Heart left ventricle (tissue), 16 donors: Measurements from ENCODE around the gene MSI2. TPM values are rescaled to one million over a fixed set of nuclear protein-coding genes. Genes with fewer than 3 reads are reported as not detected.

Experiments
- ATAC-seq, 4 donors: fragments of 200-7000 bp; cut with Tn5 transposase; one replicate each; pipeline ENCODE4 v1.9.1; 2020 to 2022; ENCODE audit warnings: moderate library complexity in 4 of 4, mild to moderate bottlenecking in 3 of 4, moderate number of reproducible peaks in 1 of 4
- DNase-seq, 5 donors: peaks; one replicate each; pipeline ENCODE4 v3.0.0-alpha.2; 2020
- H3K27ac ChIP-seq, 12 donors: fragments of 200-600 bp; sonication (generic) in 4 of 12; one replicate each; pipeline versions ENCODE4 v1.5.0 to v1.8.0; 2016 to 2022; ENCODE audit warnings: mild to moderate bottlenecking in 2 of 12
- H3K27me3 ChIP-seq, 9 donors: fragments of 200-600 bp; sonication (generic) in 2 of 9; one replicate each; pipeline versions ENCODE4 v1.5.1 to v1.8.0; 2016 to 2022; ENCODE audit warnings: mild to moderate bottlenecking in 3 of 9
- H3K36me3 ChIP-seq, 9 donors: fragments of 200-600 bp; sonication (generic) in 2 of 9; one replicate each; pipeline versions ENCODE4 v1.5.0 to v1.8.0; 2018 to 2022; ENCODE audit warnings: mild to moderate bottlenecking in 2 of 9
- H3K4me1 ChIP-seq, 12 donors: fragments of 200-600 bp; sonication (generic) in 4 of 12; one replicate each; pipeline versions ENCODE4 v1.5.0 to v1.8.0; 2016 to 2022; ENCODE audit warnings: mild to moderate bottlenecking in 3 of 12
- H3K4me3 ChIP-seq, 12 donors: fragments of 200-600 bp; sonication (generic) in 4 of 12; one replicate each; pipeline versions ENCODE4 v1.5.0 to v1.8.0; 2017 to 2022; ENCODE audit warnings: mild to moderate bottlenecking in 9 of 12, moderate library complexity in 4 of 12
- H3K9me3 ChIP-seq, 12 donors: fragments of 200-600 bp; sonication (generic) in 4 of 12; one replicate each; pipeline versions ENCODE4 v1.5.0 to v1.8.0; 2016 to 2022; ENCODE audit warnings: mild to moderate bottlenecking in 1 of 12
- CTCF ChIP-seq, 12 donors: fragments of 200-600 bp; sonication (generic) in 4 of 12; IDR thresholded peaks; one replicate each; pipeline versions ENCODE4 v1.5.0 to v1.8.0; 2018 to 2022; ENCODE audit warnings: antibody characterized with exemption in 12 of 12, mild to moderate bottlenecking in 5 of 12
- POLR2A ChIP-seq, 2 donors: fragments of 450-650 bp; IDR thresholded peaks; one replicate each; pipeline ENCODE4 v1.6.1; 2017; ENCODE audit warnings: antibody characterized with exemption in 2 of 2, mild to moderate bottlenecking in 2 of 2, moderate library complexity in 2 of 2
- WGBS, 4 donors: extraction: QIAGEN DNeasy Blood & Tissue Kit in 2 of 4; methylation state at CpG; one replicate each; pipeline versions ENCODE4 v1.1.5 to v1.1.7; 2013 to 2018; 5-methylcytosine and 5-hydroxymethylcytosine counted together
- intact Hi-C, 10 donors: fragments of 100-400 bp; cut with DNase I; formaldehyde crosslinking; loops; one replicate each; pipeline versions ENCODE4 v1.11.1 to v1.14.2; 2022
- polyA plus RNA-seq, 2 donors: library from polyadenylated mRNA; stranded (reverse); fragments of 200-250 nt; gene quantifications; one replicate each; pipeline ENCODE4 v1.2.3, GENCODE V29; 2013
- total RNA-seq, 9 donors: library from RNA; depleted of rRNA in 2 of 9; stranded (reverse); fragments of >200 nt in 2 of 9; fragmentation: NEBNext Ultra II Directional in 3 of 9; extraction: Animal tissue kit (Norgen Biotek cat#: 25700) in 3 of 9; gene quantifications; one replicate each; pipeline versions ENCODE4 v1.1.0 to v1.2.4, GENCODE V29; 2016 to 2023
- donor health status: ischemic (EF 13 %, LVEDD 7.1; RV severe dilation, severe dysfunction).
- donor health status: healthy with polysubstance abuse.
- donor health status: DM: no; HTN: yes; CAD: no.
- donor health status: DM: no; HTN: no; CAD: no.
- donor health status: ischemic (EF 25% LVEDD 6.9; RV normal size, moderate dysfunction).
- donor health status: ischemic (EF 25% LVEDD 5.7; RV mildly dilated, moderate dysfunction).
- donor health status: healthy.
- donor health status: DM: yes; HTN: yes; CAD: no.
- donor health status: ischemic (EF 35%, LVEDD 5.7; RV mildly dilated, moderate dysfunction).
- donor health status: nonischemic (EF 11% LVEDD 7.7; RV severe dilation, severe dysfunction).
- donor health status: DM: yes; HTN: yes; CAD: no.
- donor health status: PGD.
- donor health status: ischemic (EF 29% LVEDD 5.4; RV normal size, mild dysfunction).
- donor health status: nonischemic (EF 23%, LVEDD 6.1; RV moderate dilation, normal function).

Gene MSI2
- total and polyA plus RNA-seq, 11 donors: 35.9 to 120 (median 104) TPM

GRCh38 chr17:57651451-57651850 lies 395.1 kb downstream of the MSI2 start:
- TF ChIP-seq POLR2A (IDR thresholded peaks at IDR 0.05) (no peak), CTCF (IDR thresholded peaks at IDR 0.05) (no peak)

GRCh38 chr17:57651996-57652395 lies 395.7 kb downstream of the MSI2 start:
- no peaks in the 10 kb centered on the region for H3K9me3 ChIP-seq
- no peak overlapping the region for H3K4me3 ChIP-seq
- intact Hi-C loops: no loop called here
- no peak for ATAC-seq
- 94 to 97% (median 95%) methylated on average over 13 of the region's 13 CpGs for WGBS, 4 donors
- no peak for DNase-seq
- H3K4me1 ChIP-seq: no peaks in the 10 kb centered on the region
- no peak for TF ChIP-seq CTCF (IDR thresholded peaks at IDR 0.05)
- no peak for TF ChIP-seq POLR2A (IDR thresholded peaks at IDR 0.05)
- H3K36me3 ChIP-seq: peaks cover 0 to 4% (median 0%) of the 10 kb centered on the region in 9 donors
- H3K27ac ChIP-seq: no peak overlapping the region
- H3K27me3 ChIP-seq: no peaks in the 10 kb centered on the region

More at GRCh38 chr17:57651451-57651850, 395.1 kb downstream of the MSI2 start:
- WGBS, 4 donors: 82 to 93% (median 84%) methylated on average over 5 to 7 of the region's 7 CpGs
- Histone ChIP-seq H3K36me3 (peaks cover 0 to 4% (median 0%) of the 10 kb centered on the region in 9 donors), H3K4me3 (no peak overlapping the region), H3K4me1 (no peaks in the 10 kb centered on the region), H3K9me3 (no peaks in the 10 kb centered on the region), H3K27ac (no peak overlapping the region), H3K27me3 (no peaks in the 10 kb centered on the region)
- ATAC-seq (no peak), DNase-seq (no peak)
- intact Hi-C loops: no loop called here

- no peak overlapping the region for H3K27ac ChIP-seq
- no peak for TF ChIP-seq POLR2A (IDR thresholded peaks at IDR 0.05)
- no peak for TF ChIP-seq CTCF (IDR thresholded peaks at IDR 0.05)
- H3K36me3 ChIP-seq: peaks cover 0 to 4% (median 0%) of the 10 kb centered on the region in 9 donors
- ATAC-seq: no peak
- H3K9me3 ChIP-seq: no peaks in the 10 kb centered on the region
- 85 to 100% (median 93%) methylated on average over 1 to 4 of the region's 4 CpGs for WGBS, 4 donors
- no peak overlapping the region for H3K4me3 ChIP-seq
- no peak for DNase-seq
- no peaks in the 10 kb centered on the region for H3K27me3 ChIP-seq
- intact Hi-C loops: no loop called here
- no peaks in the 10 kb centered on the region for H3K4me1 ChIP-seq
Observed at GRCh38 chr17:57652811-57653210, 396.5 kb downstream of the MSI2 start.

GRCh38 chr17:57653279-57653678 lies 397.0 kb downstream of the MSI2 start:
- no peak overlapping the region for H3K4me3 ChIP-seq
- ATAC-seq (no peak), DNase-seq (no peak)
- no peaks in the 10 kb centered on the region for H3K27me3 ChIP-seq
- H3K9me3 ChIP-seq: no peaks in the 10 kb centered on the region
- H3K36me3 ChIP-seq: peaks cover 0 to 4% (median 0%) of the 10 kb centered on the region in 9 donors
- 67 to 84% (median 79%) methylated on average over 7 of the region's 7 CpGs for WGBS, 4 donors
- TF ChIP-seq POLR2A (IDR thresholded peaks at IDR 0.05) (no peak), CTCF (IDR thresholded peaks at IDR 0.05) (no peak)
- intact Hi-C loops: no loop called here
- no peak overlapping the region for H3K27ac ChIP-seq
- H3K4me1 ChIP-seq: no peaks in the 10 kb centered on the region
